GM12865 (cell line): Measurements from ENCODE around the gene ACTN3.

Source experiments
- DNase-seq: peaks from one replicate; pipeline ENCODE4 v3.0.0; 2010; ENCODE audit warnings: low read depth
- H3K4me3 ChIP-seq: 2 replicates; pipeline ENCODE4 v1.5.1; 2011; ENCODE audit warnings: mild to moderate bottlenecking, low read depth, low read length, control low read depth
- TF ChIP-seq, protein P1 (sequence below): IDR thresholded peaks from 2 replicates; pipeline ENCODE4 v1.5.1; 2011; ENCODE audit warnings: low read length, control low read depth, low read depth, inconsistent platforms; ENCODE audit not compliant: insufficient read depth; ENCODE audit errors: missing control alignments

Gene ACTN3

DNA sequence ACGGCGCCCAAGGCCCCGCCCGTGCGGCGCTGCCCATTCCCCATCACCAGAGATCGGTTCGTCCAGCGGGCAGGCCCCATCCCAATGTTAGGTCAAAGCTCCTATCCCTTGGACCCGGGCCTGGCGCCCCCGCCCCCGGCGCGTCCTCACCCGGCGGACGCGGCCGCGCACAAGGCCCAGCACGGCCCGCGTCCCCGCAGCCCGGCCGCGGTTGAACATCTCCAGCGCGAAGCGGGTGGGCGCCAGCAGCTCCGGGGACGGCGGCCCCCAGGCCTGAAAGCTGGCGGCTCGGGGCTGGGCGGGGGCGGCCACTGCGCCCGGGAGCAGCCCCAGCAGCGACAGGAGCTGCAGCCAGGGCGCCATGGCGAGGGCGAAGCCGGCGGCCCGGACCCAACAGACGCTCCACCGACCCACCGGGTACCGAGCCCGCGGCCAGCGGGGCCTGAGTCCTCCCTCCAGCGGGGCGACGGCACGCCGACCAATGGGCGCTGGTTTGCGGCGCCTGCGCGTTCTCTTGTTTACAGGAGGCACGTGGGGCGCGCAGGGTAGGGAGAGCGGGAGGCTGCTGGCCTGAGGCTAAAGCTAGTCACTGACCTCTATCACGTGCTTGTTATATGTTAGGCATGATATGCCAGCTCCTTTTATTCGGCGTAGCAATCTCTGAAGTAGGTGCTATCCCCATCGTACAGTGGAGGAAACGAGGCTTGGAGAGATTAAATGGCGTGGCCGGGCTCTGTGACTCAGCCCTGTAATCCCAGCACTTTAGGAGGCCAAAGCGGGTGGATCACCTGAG is 21.6 kb downstream of the ACTN3 start, which contains the start of gene CTSF:
CTSF (minus strand) TSS at position 483 of the 793 bp plus-strand sequence; CDS start at position 363, 120 bp downstream.
- peak; percentile 55 for DNase-seq
- H3K4me3 ChIP-seq, result no peak within 1 kb of the TSS; the same call in 1 of the 2 replicates
- TF ChIP-seq, protein P1, sequence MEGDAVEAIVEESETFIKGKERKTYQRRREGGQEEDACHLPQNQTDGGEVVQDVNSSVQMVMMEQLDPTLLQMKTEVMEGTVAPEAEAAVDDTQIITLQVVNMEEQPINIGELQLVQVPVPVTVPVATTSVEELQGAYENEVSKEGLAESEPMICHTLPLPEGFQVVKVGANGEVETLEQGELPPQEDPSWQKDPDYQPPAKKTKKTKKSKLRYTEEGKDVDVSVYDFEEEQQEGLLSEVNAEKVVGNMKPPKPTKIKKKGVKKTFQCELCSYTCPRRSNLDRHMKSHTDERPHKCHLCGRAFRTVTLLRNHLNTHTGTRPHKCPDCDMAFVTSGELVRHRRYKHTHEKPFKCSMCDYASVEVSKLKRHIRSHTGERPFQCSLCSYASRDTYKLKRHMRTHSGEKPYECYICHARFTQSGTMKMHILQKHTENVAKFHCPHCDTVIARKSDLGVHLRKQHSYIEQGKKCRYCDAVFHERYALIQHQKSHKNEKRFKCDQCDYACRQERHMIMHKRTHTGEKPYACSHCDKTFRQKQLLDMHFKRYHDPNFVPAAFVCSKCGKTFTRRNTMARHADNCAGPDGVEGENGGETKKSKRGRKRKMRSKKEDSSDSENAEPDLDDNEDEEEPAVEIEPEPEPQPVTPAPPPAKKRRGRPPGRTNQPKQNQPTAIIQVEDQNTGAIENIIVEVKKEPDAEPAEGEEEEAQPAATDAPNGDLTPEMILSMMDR, result no peak

DNA sequence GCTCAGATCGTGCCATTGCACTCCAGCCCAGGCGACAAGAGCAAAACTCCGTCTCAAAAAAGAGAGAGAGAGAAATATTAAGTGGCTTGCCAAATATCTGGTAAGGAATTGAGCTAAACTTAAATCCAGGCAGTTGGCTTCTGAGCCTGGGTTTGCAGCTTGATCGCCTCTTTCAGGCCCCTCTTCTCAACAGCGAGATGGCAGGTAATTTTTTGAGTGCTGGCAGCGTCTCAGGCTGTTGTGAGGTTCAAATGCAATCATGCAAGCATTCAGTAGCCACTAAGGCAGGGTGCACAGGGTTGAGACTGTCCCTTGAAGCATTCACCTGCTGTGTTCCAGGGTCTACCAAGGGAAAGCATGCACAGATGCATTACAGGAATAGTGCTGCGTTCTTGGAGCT is 22.4 kb downstream of the ACTN3 start:
- no peak for DNase-seq
- no peak overlapping the region for H3K4me3 ChIP-seq
- TF ChIP-seq, protein P1, result no peak

DNA sequence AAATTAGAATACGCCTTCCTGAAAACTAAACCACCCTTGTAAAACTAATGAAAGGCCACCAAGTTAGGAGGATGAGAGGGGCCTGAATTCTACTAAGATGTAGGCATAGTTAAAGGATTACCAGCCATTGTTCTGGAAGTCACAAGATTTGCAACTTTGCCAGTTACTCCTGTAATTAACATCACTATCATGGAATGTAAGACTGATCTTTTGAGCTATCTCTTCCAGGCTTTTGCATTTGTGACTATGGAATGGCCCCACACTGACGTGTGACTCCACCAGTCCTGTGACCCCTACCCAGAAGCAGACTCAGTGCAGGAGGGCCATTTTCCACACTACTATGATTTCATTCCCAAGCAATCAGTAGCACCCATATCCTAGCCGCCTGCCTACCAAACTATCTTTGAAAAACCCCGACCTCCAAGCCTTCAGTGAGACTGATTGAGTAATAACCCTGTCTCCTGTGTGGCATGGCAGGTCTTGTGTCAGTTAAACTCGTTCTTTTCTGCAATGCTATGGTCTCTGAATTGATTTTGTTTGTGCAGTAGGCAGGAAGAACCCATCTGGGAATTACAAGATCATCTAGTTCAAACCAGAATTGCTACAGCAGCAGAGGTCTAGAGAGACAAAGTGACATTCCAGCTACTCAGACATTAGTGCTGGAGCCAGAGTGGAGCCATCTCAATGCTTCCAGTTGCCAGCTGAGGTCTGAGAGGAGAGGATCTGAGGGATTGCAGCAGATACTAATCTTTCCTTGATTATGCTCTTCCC is 23.6 kb downstream of the ACTN3 start:
- no peak overlapping the region for H3K4me3 ChIP-seq
- DNase-seq, result no peak
- TF ChIP-seq, protein P1, result no peak

DNA sequence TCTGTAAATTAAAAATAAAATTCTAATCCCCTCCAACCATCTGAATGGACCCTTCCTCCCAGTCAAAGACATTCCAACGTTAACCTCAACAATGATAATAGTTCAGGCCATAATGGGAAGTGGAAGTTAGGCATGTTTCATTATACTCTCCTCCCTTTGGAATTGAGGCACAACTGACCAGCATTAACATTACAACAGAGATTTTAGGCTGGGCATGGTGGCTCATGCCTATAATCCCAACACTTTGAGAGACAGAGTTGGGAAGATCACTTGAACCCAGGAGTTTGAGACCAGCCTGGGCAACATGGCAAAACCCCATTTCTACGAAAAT is 24.1 kb downstream of the ACTN3 start:
- TF ChIP-seq, protein P1, result no peak
- no peak for DNase-seq
- no peak overlapping the region for H3K4me3 ChIP-seq

DNA sequence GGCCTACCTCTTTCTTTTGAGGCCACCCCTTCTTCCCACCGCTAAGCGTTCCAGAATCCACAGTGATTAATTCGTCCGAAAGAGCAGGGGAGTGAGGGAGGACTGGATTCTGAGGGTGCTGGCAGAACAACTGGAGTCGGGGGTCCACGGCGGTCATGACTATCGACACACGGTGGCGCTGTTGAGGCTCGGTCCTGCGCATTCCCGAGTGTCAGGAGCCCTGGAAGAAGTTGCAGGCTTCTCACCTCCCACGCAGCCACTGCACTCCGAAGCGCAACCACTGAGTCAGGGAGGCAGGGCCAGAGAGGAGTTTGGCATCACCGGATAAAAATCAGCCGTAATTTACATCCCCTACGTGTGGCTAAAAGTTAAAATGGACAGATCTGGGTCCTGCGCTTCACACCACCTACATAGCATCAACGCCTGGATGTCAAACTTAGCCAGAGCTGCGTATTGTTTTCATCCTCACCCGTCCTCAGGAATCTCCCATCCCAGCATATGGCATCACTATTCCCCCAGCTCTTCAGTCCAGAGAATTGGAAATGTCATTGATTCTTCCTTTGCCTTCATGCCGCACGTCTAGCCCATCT is 32.4 kb downstream of the ACTN3 start:
- TF ChIP-seq, protein P1, result peak; percentile 79
- no peak overlapping the region for H3K4me3 ChIP-seq
- peak; percentile 65 for DNase-seq

DNA sequence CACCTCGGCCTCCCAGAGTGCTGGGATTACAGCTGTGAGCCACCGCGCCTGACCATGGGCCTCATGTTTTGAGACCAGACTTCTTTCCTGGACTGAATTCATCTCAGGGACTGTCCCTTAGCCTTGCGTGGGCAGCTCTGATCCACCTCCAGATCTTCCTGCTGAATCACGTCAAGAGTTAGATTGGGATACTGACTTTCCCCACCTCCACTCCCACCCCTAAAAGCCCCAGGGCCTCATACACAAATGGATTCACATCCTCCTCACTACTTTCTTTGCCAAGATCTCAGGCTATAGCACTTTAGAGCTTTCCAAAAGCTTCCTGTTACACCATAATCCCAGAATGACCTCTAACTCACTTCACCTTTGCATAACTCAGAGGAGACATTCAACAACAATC is 34.1 kb downstream of the ACTN3 start:
- TF ChIP-seq, protein P1, result no peak
- H3K4me3 ChIP-seq, result no peak overlapping the region
- DNase-seq, result no peak
